Inflammatory macrophage treated with lipopolysaccharide for 1 hour (primary cell): ENCODE results near the gene TIAM2.
A peak's percentile ranks its signal among the peaks of the same experiment; 100 is the strongest.

ENCODE experiments used
- DNase-seq, 2 donors: peaks; one replicate each; pipeline ENCODE4 v3.0.0-alpha.2; 2020 to 2022

TIAM2 gene

DNA sequence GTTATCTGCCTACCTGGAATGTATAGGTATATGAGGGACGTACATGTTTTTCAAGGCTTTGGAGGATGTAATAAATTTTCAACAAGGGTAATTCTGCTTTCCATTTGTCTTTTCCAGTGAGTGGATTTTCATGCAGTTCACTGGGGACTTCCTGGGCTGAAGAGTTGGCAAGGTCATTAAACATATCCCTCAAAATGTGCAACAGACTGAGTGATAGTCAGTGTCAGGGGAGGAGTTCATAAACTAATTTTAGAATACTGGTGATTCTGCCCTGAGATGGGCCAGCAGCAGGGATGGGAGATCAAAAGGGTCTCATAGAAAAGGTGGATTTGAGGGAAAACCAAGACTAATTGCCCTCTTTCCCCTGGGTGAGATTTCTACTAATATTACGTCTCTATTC lies 146.4 kb downstream of the TIAM2 start:
- DNase-seq: no peak

DNA sequence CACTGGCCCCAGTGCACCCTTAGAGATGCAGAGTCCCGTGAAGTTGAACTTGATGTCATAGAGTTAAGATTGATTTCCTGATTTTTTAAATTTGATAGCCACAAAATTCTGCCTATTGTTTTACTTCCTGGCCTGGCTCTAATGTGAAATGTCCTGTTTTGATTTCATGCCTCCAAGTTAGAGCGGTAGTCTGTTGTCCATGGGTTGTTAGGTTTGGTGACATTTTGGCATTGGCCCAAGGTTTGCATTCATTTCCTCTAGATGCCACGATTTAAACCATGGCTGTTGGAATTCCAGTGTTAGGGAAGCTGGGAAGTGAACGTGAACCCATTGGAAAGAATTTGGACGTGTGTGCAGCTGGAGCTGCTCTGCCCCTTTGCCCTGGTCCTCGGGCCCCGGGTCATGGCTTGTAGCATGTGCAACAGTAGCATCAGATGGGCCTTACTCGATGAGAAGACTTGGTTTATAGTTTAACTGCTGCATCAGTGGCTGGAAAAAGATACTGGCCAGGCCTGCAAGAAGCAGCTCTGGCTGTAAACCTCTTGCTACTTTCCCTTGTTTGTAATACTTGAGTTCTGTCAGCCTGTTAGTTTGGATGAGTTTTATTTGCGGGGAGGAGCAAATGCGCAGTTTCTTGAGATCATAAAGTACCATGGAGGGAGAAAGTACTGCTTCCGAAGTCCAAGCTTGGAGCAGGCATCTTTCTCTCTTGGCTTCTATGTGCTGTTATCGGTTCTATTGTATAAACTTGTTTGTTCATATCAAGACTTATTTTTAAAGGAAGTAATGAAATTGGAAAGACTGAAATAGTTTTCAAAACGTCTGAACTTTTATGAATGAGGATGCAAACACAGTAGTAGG lies 147.3 kb downstream of the TIAM2 start:
- no peak for DNase-seq

DNA sequence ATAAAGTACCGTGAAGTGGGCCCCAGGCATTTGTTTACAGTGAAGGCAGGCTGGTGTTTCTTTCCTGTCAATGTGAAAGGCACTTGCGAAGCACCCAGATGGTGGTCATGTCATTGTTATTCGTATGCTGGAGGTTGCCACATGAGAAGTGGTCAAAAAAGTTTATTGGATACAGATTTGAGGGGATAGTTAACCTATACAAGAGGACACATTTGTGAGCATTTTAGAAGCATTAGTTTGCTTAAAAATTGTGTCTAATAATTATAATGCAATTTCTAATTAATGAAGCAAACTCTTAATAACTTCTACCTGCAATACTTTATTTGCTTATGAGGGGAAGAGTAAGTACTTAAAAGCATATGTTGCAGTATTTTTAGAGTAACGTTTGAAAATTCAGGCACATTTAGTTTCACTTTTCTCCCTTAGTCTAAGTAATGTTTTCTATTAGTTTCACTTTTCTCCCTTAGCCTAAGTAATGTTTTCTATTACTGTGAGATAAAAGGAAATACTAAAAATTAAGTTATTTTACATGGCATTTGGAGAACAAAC lies 148.0 kb downstream of the TIAM2 start:
- peak in 1 of 2 donors; percentile 10 for DNase-seq

DNA sequence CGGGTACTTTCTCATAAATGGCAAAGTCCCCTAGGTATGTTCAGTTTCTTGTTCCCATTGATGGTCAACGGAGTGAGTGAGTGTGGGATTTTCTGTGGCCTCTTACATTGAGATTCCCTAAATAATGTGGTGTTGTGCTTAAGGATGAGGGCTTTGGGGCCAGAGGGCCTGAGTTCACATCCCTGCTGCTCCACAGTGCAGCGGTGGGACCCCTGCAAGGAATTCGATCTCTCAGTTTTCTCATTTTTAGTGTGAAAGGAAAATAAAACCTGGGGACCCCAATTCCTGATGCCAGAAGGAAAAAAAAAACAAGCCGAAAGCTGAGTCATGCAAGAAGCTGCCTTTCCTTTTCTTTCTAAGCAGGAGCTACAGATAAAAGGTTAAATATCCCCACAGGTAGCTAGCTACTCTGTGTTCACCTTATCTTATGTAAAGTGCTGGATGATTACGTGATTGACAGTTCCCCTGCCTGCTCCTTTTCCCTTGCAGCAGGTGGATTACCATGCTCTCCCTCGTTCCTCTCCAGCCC lies 148.5 kb downstream of the TIAM2 start:
- DNase-seq: no peak

DNA sequence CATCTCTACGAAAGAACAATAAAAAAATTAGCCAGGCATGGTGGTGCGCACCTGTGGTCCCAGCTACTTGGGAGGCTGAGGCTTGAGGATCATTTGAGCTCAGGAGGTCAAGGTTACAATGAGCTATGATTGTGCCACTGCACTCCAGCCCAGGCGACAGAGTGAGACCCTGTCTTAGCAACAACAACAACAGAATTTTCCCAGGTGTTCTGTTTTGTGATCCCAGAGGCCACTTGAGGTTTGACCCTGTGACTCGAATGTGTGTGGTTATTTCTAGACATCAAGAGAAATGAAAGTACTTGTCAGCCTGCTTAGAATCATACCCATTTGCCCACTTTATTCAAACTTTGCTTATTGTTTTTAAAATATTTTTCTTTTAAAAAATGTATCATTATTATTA lies 151.1 kb downstream of the TIAM2 start:
- DNase-seq: no peak

DNA sequence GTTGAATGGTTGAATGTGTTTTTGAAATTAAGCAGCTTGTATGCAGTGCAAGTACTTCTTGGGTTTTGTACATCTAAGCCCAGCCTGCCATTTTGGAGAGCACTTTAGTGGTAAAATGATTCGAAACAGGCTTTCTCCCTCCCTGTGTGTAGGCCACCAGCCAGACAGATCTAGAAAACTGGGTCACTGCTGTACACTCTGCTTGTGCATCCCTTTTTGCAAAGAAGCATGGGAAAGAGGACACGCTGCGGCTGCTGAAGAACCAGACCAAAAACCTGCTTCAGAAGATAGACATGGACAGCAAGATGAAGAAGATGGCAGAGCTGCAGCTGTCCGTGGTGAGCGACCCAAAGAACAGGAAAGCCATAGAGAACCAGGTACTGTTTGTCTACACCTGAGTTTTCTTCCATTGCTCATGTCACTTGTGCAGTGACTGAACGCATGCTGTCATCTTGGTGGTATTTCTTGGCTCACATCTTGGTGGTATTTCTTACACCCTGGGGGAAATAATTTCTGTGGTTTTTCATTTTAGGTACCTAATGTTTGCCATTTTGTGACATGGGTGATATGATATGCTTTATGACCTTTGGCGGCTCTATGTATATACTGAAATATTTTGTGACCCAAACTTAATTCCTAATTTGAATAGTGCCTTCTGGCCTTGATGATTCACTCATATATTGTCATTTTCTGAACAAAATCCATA lies 153.0 kb downstream of the TIAM2 start:
- DNase-seq: no peak

DNA sequence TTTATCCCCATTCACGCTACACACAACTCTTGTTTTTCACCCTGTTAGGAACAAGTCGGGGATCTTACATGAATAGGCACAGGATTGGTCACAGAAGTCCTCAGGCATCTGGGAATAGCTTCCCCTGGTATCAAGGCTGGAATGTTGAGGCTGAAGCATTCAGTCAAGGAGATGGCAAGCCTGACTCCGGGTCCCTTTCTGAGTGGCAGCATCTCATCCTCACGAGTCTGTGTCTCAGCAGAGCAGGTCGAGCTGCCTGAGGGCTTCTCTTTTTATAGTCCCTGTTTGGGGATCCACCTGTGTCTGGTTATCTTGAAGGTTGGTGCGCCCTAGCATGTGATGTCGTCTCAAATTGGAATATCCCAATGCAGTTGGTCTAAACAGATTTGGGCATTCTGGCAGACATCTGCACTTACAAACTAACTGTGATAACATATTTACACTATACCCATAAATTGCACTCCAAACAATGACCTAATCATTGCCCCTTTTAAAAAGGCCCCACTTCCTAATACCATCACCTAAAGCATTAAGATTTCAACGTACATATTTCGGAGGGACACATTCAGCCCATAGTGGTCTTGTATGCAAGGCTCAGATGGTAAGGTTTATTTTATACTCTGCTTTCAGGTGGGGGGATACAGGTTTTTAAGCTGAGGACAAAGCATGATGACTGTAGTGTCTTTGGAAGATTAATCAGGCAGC lies 156.0 kb downstream of the TIAM2 start:
- DNase-seq: no peak

DNA sequence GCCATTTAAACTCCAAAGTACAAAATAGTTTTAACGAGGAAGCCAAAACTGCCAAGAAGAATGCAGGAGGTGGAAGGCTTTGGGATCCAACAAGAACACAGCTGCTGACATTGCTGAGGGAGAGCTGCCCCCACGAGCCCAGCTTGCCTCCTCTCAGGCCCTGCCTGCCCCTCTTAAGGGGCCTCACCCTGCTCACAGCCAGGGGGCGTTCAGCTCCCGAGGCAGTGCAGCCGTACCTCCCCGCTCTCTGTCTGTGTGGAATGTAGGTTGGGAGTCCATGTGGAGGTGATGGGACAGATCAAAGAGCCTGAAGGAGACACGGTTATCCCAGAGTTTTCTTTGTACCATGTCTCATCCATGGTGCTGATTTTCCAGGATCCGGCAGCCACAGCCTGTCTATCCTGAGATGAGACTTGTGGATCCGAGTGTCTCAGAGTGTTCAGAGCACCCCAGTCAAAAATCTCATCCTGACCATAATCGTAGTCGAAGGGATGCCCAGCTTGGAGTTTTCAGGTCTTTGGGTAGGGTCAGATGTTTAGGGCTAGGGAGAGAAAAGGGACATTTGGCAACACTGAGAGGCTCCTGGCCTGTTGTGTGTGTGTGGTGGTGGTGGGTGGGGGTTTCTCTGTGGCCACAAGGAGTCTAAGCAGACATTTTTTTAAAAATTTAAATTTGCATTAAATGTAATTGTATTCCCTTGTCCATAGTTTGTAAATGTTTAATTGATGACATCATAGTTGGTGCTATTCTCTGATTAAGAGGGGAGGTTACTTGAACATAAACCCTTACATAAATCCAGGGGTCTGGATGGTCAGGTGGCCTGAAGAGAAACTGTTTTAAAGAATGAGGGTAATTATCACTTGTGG lies 157.3 kb downstream of the TIAM2 start:
- peak in 1 of 2 donors; percentile 56 for DNase-seq

DNA sequence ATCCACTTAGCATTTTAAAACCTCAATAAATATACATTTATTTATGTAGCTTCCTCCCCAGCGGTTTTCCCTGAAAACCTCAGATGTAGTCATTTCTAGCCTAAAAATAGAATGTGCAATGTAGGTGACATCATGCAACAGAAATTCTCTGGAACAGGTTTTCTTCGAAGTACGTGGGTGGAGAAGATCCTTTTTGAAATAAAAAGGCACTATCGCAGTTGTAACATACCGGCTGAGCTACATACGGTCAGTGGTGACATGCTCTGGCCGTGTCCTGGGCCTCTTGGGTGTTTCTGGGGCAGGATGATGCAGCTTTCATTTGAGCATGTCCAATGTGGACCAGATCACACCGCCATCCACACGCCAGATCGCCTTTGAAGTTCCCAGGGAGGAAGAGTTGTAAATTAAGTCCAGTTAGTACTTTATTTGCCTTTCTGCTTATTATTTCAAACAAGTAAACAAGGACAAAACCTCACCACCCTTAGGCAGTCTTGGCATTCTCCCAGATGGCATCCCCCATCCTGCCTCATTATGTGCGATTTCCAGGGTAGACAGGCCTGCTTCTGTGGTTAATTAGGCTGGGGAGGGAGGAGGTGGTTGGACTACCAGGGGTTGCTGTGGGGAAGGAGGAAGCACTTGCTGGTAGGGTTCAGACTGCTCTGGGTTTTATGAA lies 159.2 kb downstream of the TIAM2 start:
- peak; percentile 88 to 94 for DNase-seq

DNA sequence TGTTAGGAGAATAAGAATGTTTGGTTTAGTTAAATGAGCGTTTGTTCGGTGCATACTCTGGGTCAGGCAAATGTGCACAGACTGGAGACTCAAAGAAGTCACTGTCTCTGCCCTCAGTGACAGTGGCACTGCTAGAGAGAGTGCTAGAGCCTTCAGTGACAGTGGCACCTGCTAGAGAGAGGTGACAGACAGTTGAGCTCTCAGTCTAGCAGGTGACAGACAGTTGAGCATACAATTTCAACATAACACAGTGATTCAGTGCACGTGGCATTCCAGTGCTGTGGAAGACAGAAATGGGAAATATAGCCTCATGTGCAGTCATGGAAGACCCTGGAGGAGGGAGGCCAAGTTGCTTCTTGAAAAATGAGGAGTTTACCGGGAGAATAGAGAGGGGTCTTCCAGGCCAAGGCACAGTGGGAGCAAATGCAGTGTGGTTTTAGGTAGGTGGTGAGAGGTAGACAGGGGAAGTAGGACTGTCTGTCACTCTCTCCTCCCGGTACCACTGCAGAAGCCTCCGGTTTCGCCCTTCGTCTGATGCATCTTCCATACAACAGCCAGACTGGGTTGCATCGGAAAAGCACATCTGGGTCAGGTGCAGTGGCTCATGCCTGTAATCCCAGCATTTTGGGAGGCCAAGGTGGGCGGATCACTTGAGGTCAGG lies 160.8 kb downstream of the TIAM2 start:
- no peak for DNase-seq

DNA sequence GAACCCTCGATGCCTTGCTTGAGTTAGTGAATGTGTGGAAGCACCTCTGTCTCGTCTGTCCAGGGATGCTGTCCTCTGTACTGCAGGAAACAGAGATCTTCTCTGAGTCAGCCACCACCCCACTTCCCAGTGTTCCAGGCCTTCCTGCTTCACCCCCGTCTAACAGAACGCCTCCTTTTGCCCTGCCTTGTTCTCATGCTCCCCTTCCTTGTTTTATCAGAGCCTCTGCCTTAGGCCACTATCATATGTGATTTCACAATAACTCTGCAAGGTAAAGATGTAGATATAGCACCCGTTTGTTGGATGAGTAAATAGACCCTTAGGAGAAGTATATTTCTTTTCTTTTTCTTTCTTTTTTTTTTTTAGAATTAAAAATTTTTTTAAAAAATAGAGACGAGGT lies 162.0 kb downstream of the TIAM2 start:
- DNase-seq: no peak

DNA sequence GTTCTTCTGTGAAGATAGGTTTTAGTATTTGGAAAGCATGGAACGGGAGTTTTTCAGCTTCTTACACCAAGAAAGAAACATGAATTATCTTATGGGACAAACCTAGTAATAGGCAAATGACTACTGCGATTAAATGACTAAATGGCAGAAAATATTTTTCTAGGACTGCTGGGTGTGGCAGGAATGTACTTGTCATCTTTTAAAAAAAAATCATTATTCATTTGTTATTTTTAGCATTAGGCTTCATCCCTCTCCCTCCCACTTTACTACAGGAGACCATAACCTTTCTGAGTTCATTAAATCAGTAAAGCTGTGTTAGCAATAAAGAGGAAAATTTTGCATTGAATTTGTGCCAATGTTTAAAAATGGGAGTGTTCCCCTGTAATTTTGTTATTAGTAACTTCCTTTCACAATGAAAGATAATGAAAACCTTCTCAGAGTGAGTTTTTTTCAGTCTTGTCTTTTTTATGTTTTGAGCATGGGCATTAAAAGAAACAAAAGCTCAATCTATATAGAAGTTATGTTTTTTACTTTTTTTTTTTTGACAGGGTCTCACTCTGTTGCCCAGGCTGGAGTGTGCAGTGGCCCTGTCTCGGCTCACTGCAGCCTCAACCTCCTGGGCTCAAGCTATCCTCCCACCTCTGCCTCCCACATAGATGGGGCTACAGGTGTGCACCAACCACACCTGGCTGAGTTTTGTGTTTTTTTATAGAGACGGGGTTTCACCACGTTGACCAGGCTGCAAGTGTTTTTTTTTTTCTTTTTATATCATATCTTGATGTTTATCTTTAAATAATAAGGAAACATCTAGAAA lies 163.1 kb downstream of the TIAM2 start:
- peak in 1 of 2 donors; percentile 46 for DNase-seq

DNA sequence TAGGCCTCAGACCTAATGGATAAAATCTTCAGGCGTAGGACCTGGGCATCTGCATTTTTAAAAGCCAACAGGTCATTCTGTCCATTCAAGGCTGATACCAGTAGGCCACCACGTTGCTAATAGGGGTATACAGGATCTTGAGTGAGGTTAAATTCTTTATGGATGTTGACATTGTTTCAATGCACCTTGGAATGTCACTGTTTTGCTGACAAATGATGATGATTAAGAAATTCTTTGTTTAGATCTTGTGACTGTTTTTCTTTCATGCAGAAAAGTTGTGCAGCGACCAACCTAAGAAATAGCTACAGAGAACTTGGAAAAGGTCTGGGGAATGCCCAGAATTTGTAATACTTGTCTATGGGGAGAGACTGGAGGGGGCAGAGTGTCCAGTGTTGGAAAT lies 167.6 kb downstream of the TIAM2 start:
- no peak for DNase-seq

DNA sequence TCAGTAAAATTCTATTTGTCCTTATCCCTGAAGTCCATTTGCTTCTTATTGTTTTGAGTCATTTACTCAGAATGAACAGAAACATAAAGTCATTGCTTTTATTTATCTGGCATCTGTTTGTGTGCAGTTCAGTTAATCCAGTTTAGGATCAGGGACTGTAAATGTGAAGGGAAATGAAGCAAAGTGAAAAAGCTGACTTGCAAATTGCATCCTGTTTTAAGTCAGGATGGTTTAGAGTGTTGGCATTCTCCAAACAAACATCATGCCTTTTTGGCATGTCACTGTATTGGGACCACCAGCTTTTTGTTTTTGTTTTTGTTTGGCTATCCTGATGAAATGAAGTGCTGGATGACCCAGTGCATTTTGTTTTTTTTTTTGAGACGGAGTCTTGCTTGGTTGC lies 168.5 kb downstream of the TIAM2 start:
- no peak for DNase-seq

DNA sequence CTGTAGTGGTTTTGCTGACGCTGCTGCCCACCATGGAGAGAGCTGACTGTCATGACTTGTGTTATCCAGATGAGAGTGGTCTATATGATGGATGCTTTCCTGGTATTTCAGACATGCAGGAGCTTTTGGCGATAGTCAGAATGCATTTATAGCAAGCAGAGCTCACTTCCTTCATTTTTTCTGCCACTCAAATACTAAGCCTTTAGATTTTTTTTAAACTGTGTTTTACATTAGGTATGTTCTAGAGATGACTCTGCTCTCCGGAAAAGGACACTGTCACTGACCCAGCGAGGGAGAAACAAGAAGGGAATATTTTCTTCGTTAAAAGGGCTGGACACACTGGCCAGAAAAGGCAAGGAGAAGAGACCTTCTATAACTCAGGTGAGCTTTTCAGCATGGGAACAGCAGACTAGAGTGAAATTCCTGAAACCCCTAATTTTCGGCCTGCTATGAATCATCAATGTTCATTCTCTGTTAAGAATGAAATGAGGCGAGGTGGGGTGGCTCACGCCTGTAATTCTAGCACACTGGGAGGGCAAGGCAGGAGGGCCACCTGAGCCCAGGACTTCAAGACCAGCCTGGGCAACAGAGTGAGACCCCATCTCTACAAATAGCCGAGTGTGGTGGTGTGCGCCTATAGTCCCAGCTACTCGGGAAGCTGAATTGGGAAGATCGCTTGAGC lies 170.1 kb downstream of the TIAM2 start:
- DNase-seq: no peak

DNA sequence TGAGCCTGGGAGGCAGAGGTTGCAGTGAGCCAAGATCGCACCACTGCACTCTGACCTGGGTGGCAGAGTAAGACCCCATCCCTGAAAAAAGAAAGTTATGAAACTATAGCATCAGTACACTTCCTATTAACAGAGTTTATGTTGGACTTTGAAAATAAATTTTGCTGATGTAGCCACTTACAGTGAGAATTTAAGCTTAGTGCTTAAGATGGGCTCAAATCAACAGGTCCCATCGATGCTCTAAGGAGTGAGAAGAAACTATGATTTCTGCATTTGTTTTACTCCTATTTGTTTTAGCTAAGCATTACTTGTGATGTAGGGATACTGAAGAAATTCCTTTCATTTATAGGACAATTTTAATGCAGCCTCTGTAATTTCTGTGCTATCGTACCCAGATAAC lies 175.4 kb downstream of the TIAM2 start:
- no peak for DNase-seq

DNA sequence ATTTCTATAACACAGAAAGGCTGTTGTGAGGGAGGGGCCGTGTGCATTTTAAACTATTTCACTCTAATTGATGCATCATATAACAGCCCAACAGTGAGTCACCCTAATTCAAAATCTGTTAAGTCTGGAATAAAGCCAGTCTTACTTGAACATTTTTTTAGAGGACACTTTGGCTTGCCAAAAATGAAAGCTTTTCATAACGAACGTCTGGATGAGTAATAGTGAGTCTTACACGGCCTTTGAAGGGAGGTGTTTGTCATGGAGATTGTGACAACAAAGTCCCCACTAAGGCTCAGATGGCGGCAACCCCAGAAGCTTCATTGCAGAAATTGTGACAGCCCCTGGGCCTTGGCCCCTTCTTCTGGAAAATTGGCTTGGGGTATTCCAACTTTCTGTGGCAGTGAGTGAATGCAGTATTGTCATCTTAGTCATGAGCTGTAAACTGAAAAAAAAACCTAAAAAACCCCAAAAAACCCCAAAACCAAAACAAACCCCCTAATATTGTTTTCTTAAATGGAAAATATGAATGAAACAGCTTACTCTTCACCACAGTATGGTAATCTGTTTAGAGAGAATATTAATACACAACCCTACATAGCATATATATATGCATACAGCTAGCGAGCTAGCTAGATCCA lies 176.1 kb downstream of the TIAM2 start:
- peak; percentile 77 to 92 for DNase-seq

DNA sequence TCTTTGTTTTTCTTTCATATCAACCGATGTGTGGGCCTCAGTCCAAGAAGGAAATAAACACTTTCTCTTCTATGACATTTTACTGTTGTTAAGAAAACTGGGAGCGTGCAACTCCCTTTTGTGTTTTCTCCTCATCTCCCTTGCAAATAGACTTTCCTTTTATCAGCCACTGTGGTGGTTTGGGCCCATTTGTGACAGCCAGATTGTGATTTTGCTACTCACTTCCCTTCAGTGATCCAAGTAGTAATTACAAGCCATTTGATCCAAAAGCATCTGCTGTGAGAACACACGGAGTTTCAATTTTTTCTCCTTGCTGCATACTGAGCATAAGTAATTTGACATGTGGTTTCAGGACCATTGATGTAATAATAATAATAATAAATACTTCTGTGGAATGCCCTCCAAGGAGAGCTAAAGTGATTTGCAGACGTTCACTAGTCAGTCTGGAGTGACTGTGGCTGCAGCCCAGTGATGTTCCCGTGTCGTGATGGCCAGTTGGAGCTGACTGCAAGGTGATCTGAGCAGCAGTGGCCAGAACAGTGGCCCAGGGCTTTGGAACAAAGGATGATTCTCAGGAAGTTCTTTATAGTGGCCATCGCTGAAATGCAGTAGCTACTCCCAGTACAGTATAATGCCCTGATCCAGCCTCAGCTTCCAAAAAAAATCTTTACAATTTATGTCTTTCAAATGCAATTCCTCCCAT lies 176.8 kb downstream of the TIAM2 start:
- DNase-seq: no peak
